ENCODE data around the gene ZNF536.
A peak's percentile ranks its signal among the peaks of the same experiment; 100 is the strongest.

Gene ZNF536

DNA sequence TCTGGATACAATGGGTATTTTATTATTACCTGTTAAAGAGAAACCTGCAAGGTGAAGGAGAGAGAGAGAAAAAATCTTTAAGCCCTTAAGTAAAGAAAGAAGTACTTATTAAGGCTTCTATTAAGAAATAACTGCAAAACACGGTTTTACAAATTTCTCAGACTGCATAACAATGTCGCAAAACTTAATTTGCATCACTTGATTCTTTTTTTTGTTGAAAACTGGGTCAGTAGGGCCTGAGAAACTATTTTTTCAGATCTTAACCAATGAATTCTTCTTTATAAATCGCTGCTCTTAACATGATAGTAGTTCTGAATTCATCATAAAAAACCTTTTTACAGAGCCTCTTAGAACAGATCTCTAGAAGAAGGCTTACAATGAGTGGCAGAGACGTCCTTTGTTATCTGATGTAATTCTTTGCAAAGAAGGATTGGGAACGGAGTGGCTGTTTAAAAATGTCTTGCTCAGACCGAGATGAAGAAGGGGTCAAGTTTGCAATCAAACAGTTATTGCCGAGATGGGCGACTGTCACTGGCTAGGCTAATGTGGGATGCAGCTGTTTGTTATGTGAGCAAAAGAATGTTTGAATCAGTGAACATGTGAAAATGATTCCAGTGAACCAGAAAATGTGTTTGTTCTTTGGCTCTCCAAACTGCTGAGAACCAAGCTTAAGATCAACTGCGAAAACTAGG, 76.3 kb downstream of the ZNF536 start:
- Histone ChIP-seq H3K14ac (ENCODE audit: low read length in 2 of 2) (no peak overlapping the region), H4K91ac (ENCODE audit: low read length) (no peak overlapping the region)
- 56% methylated on average over 6 of the region's 9 CpGs for WGBS

DNA sequence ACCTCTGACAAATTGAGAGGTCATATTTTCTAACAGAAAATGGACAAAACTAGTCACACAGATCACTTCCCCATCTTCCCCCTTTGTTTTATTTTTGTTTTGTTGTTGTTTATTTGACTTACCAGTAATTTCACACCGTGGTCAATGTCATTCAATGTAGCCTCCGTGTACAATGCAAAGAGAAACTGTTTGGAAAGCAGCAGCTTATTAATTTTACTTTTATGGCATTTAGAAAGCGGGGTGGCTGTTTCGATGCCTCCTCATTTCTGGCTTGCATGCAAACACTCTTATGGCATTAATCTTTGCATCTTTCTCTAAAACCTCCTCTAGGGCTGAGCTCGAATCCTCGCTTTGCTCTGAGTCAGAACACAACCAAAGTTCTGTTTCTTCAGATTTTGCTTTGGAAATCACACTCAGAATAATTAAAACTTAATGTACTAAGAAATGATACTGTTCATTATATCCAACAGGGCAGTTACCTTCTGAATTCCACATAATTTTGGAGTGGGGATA, 77.0 kb downstream of the ZNF536 start:
- no peak overlapping the region for H2BK15ac ChIP-seq (ENCODE audit: low read depth, poor library complexity, severe bottlenecking)
- no peaks in the 10 kb centered on the region for H3K79me1 ChIP-seq (replicated peaks; ENCODE audit: low read length, poor library complexity, severe bottlenecking)
- no peak overlapping the region for H3K4ac ChIP-seq (ENCODE audit: low read depth in 1 of 2, low read length in 2 of 2)
- no peak overlapping the region for H3K18ac ChIP-seq (ENCODE audit: low read depth in 1 of 2, low read length in 2 of 2)
- no peak overlapping the region for H3K9ac ChIP-seq (ENCODE audit: low read length)
- H3K4me1 ChIP-seq (ENCODE audit: control insufficient read depth, insufficient read depth, low read depth, low read length): peaks cover 7% of the 10 kb centered on the region
- no peak overlapping the region for H2AK5ac ChIP-seq (ENCODE audit: low read length, severe bottlenecking)
- no peak overlapping the region for H3K4me2 ChIP-seq (ENCODE audit: low read length, poor library complexity, severe bottlenecking)
- H4K91ac ChIP-seq (ENCODE audit: low read length): no peak overlapping the region
- H3K14ac ChIP-seq (ENCODE audit: low read length in 2 of 2): no peak overlapping the region
- H3K23ac ChIP-seq (ENCODE audit: low read length in 2 of 2): no peak overlapping the region
- H2BK5ac ChIP-seq (ENCODE audit: low read depth, low read length, poor library complexity, severe bottlenecking): no peak overlapping the region
- H3K4me3 ChIP-seq (ENCODE audit: insufficient read depth in 1 of 2, low read depth in 1 of 2, low read length in 2 of 2): peak overlapping the region in 1 of 2 experiments; percentile 44
- H2BK120ac ChIP-seq (ENCODE audit: low read depth, low read length): no peak overlapping the region
- WGBS: 62% methylated on average over 6 of the region's 6 CpGs
- H2AFZ ChIP-seq (ENCODE audit: low read depth, low read length): no peak overlapping the region
- H4K8ac ChIP-seq (ENCODE audit: low read length): no peak overlapping the region
- H3K27ac ChIP-seq (ENCODE audit: low read length, poor library complexity, severe bottlenecking): peak overlapping the region; percentile 81
- no peak for DNase-seq
- H3K9me3 ChIP-seq (ENCODE audit: control insufficient read depth, low read length): no peaks in the 10 kb centered on the region
- peaks cover 0 to 50% of the 10 kb centered on the region in 2 experiments for H3K27me3 ChIP-seq (ENCODE audit: control insufficient read depth in 1 of 2, insufficient read depth in 1 of 2, low read length in 2 of 2)
- no peak overlapping the region for H2BK12ac ChIP-seq (ENCODE audit: low read length in 2 of 2)
- H3K36me3 ChIP-seq (ENCODE audit: control insufficient read depth in 1 of 2, insufficient read depth in 2 of 2, low read depth in 1 of 2, low read length in 2 of 2): peaks cover 0 to 2% of the 10 kb centered on the region in 2 experiments

More for the DNA sequence above, 76.3 kb downstream of the ZNF536 start:
- H3K18ac ChIP-seq (ENCODE audit: low read depth in 1 of 2, low read length in 2 of 2): no peak overlapping the region
- H2BK12ac ChIP-seq (ENCODE audit: low read length in 2 of 2): no peak overlapping the region
- H2BK15ac ChIP-seq (ENCODE audit: low read depth, poor library complexity, severe bottlenecking): no peak overlapping the region
- H3K23ac ChIP-seq (ENCODE audit: low read length in 2 of 2): no peak overlapping the region
- H3K4me1 ChIP-seq (ENCODE audit: control insufficient read depth, insufficient read depth, low read depth, low read length): peaks cover 7% of the 10 kb centered on the region
- no peak overlapping the region for H3K4me2 ChIP-seq (ENCODE audit: low read length, poor library complexity, severe bottlenecking)
- H2BK5ac ChIP-seq (ENCODE audit: low read depth, low read length, poor library complexity, severe bottlenecking): no peak overlapping the region
- peaks cover 0 to 8% of the 10 kb centered on the region in 2 experiments for H3K36me3 ChIP-seq (ENCODE audit: control insufficient read depth in 1 of 2, insufficient read depth in 2 of 2, low read depth in 1 of 2, low read length in 2 of 2)
- H3K9me3 ChIP-seq (ENCODE audit: control insufficient read depth, low read length): no peaks in the 10 kb centered on the region
- DNase-seq: no peak
- H2AK5ac ChIP-seq (ENCODE audit: low read length, severe bottlenecking): no peak overlapping the region
- H4K8ac ChIP-seq (ENCODE audit: low read length): no peak overlapping the region
- peak overlapping the region; percentile 81 for H3K27ac ChIP-seq (ENCODE audit: low read length, poor library complexity, severe bottlenecking)
- peak overlapping the region in 1 of 2 experiments; percentile 44 for H3K4me3 ChIP-seq (ENCODE audit: insufficient read depth in 1 of 2, low read depth in 1 of 2, low read length in 2 of 2)
- H3K79me1 ChIP-seq (replicated peaks; ENCODE audit: low read length, poor library complexity, severe bottlenecking): no peaks in the 10 kb centered on the region
- H3K27me3 ChIP-seq (ENCODE audit: control insufficient read depth in 1 of 2, insufficient read depth in 1 of 2, low read length in 2 of 2): peaks cover 0 to 50% of the 10 kb centered on the region in 2 experiments
- no peak overlapping the region for H3K4ac ChIP-seq (ENCODE audit: low read depth in 1 of 2, low read length in 2 of 2)
- no peak overlapping the region for H2BK120ac ChIP-seq (ENCODE audit: low read depth, low read length)
- H2AFZ ChIP-seq (ENCODE audit: low read depth, low read length): no peak overlapping the region
- no peak overlapping the region for H3K9ac ChIP-seq (ENCODE audit: low read length)

DNA sequence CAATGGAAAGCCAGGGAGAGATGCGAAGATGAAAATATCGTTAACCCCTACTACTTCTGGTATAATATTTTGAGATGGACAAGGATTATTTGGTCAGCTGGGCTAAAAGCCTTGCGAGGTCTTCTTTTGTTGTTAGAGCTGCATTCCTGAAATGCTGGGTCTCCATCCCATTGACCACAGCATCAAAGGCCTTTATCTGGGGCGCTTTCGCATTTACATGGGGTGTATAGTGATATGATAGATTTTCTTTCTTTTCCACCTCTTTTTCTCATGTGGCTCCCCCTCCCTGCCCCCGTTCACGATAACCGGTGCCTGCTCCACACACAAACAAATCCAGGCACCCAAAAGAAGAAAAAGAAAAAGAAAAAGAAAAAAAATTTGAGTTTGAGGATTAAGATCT, 77.5 kb downstream of the ZNF536 start:
- Histone ChIP-seq H2BK15ac (ENCODE audit: low read depth, poor library complexity, severe bottlenecking) (no peak overlapping the region), H3K18ac (ENCODE audit: low read depth in 1 of 2, low read length in 2 of 2) (no peak overlapping the region), H3K79me1 (replicated peaks; ENCODE audit: low read length, poor library complexity, severe bottlenecking) (no peaks in the 10 kb centered on the region), H2BK12ac (ENCODE audit: low read length in 2 of 2) (no peak overlapping the region), H4K91ac (ENCODE audit: low read length) (no peak overlapping the region), H2BK120ac (ENCODE audit: low read depth, low read length) (no peak overlapping the region), H3K27me3 (ENCODE audit: control insufficient read depth in 1 of 2, insufficient read depth in 1 of 2, low read length in 2 of 2) (peaks cover 0 to 50% of the 10 kb centered on the region in 2 experiments), H4K8ac (ENCODE audit: low read length) (no peak overlapping the region), H2BK5ac (ENCODE audit: low read depth, low read length, poor library complexity, severe bottlenecking) (no peak overlapping the region), H3K36me3 (ENCODE audit: control insufficient read depth in 1 of 2, insufficient read depth in 2 of 2, low read depth in 1 of 2, low read length in 2 of 2) (no peaks in the 10 kb centered on the region), H3K4me3 (ENCODE audit: insufficient read depth in 1 of 2, low read depth in 1 of 2, low read length in 2 of 2) (peak overlapping the region in 1 of 2 experiments; percentile 73), H3K4ac (ENCODE audit: low read depth in 1 of 2, low read length in 2 of 2) (no peak overlapping the region), H3K14ac (ENCODE audit: low read length in 2 of 2) (no peak overlapping the region), H2AFZ (ENCODE audit: low read depth, low read length) (no peak overlapping the region), H3K4me2 (ENCODE audit: low read length, poor library complexity, severe bottlenecking) (no peak overlapping the region), H3K4me1 (ENCODE audit: control insufficient read depth, insufficient read depth, low read depth, low read length) (peaks cover 7% of the 10 kb centered on the region), H3K9ac (ENCODE audit: low read length) (no peak overlapping the region), H3K9me3 (ENCODE audit: control insufficient read depth, low read length) (no peaks in the 10 kb centered on the region), H2AK5ac (ENCODE audit: low read length, severe bottlenecking) (no peak overlapping the region), H3K27ac (ENCODE audit: low read length, poor library complexity, severe bottlenecking) (peak overlapping the region; percentile 81), H3K23ac (ENCODE audit: low read length in 2 of 2) (no peak overlapping the region)
- WGBS: 94% methylated on average over 2 of the region's 8 CpGs
- no peak for DNase-seq

DNA sequence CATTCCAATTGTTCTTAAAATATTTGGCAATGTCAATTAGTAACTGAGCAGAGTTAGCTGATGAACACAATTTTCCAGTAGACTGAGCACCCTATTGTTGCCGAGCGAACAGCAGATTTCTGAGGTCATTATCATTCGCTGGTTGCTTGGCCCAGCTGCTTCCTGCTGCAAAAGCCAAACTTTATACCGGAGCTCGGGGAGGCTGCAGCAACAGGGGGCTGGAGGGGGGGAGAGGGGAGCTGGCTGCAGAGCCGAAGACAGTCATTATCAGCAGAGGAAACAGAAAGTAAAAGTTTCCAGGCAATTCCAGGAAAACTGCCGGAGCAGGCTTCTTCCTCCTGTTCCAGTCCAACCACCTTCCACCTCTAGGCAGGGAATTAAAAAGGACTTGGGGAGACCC, 77.9 kb downstream of the ZNF536 start:
- Histone ChIP-seq H3K9me3 (ENCODE audit: control insufficient read depth, low read length) (no peaks in the 10 kb centered on the region), H4K91ac (ENCODE audit: low read length) (no peak overlapping the region), H3K4ac (ENCODE audit: low read depth in 1 of 2, low read length in 2 of 2) (no peak overlapping the region), H3K36me3 (ENCODE audit: control insufficient read depth in 1 of 2, insufficient read depth in 2 of 2, low read depth in 1 of 2, low read length in 2 of 2) (no peaks in the 10 kb centered on the region), H2BK120ac (ENCODE audit: low read depth, low read length) (no peak overlapping the region), H3K4me3 (ENCODE audit: insufficient read depth in 1 of 2, low read depth in 1 of 2, low read length in 2 of 2) (peak overlapping the region in 1 of 2 experiments; percentile 73), H3K9ac (ENCODE audit: low read length) (peak overlapping the region; percentile 45), H2AFZ (ENCODE audit: low read depth, low read length) (no peak overlapping the region), H2AK5ac (ENCODE audit: low read length, severe bottlenecking) (no peak overlapping the region), H3K27me3 (ENCODE audit: control insufficient read depth in 1 of 2, insufficient read depth in 1 of 2, low read length in 2 of 2) (peaks cover 0 to 50% of the 10 kb centered on the region in 2 experiments), H3K14ac (ENCODE audit: low read length in 2 of 2) (no peak overlapping the region), H3K23ac (ENCODE audit: low read length in 2 of 2) (no peak overlapping the region), H3K4me1 (ENCODE audit: control insufficient read depth, insufficient read depth, low read depth, low read length) (peaks cover 7% of the 10 kb centered on the region), H4K8ac (ENCODE audit: low read length) (no peak overlapping the region), H3K18ac (ENCODE audit: low read depth in 1 of 2, low read length in 2 of 2) (no peak overlapping the region), H3K79me1 (replicated peaks; ENCODE audit: low read length, poor library complexity, severe bottlenecking) (no peaks in the 10 kb centered on the region), H3K27ac (ENCODE audit: low read length, poor library complexity, severe bottlenecking) (peak overlapping the region; percentile 85), H2BK15ac (ENCODE audit: low read depth, poor library complexity, severe bottlenecking) (no peak overlapping the region), H3K4me2 (ENCODE audit: low read length, poor library complexity, severe bottlenecking) (peak overlapping the region; percentile 34), H2BK5ac (ENCODE audit: low read depth, low read length, poor library complexity, severe bottlenecking) (no peak overlapping the region), H2BK12ac (ENCODE audit: low read length in 2 of 2) (no peak overlapping the region)
- DNase-seq: no peak
- WGBS: 11% methylated on average over 6 of the region's 7 CpGs

All from mesenchymal stem cell (in vitro differentiated cells and primary cell).